GM12892 (cell line): ENCODE measurements around the gene MSANTD2.

Experiments
- DNase-seq: peaks from one replicate; pipeline ENCODE4 v3.0.0; 2011; ENCODE audit not compliant: insufficient read length
- FAIRE-seq: peaks from 2 replicates; lab custom pipeline; 2011; peaks lifted over from hg19 to GRCh38; lab: Jason Lieb, UNC
- POLR2A ChIP-seq: IDR thresholded peaks from 2 replicates; pipeline ENCODE4 v1.6.1; 2011; ENCODE audit warnings: low read depth, low read length, control low read depth
- POLR2AphosphoS5 ChIP-seq: IDR thresholded peaks from 2 replicates; pipeline ENCODE4 v1.6.1; 2011; ENCODE audit warnings: low read depth, low read length, control low read depth
- TAF1 ChIP-seq: IDR thresholded peaks from 2 replicates; pipeline ENCODE4 v1.6.1; 2011; ENCODE audit warnings: low read depth, mild to moderate bottlenecking, control low read depth, low read length, borderline replicate concordance

Gene MSANTD2

DNA sequence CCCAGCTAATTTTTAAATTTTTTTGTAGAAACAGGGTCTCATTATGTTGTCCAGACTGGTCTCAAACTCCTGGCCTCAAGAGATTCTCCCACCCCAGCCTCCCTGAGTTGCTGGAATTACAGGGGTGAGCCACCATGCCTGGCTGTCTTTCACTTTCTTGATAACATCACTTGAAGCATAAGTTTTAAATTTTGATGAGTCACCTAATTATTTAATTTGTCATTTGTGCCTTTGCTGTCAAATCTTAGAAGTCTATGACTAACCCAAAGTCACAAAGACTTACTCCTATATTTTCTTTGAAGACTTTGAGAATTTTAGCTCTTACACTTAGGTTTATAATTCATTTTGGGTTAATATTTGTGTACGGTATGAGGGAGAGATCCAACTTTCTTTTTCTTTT lies 14.5 kb upstream of the MSANTD2 start:
- no peak for TF ChIP-seq POLR2AphosphoS5
- no peak for TF ChIP-seq TAF1
- no peak for TF ChIP-seq POLR2A
- no peak for DNase-seq
- no peak for FAIRE-seq

DNA sequence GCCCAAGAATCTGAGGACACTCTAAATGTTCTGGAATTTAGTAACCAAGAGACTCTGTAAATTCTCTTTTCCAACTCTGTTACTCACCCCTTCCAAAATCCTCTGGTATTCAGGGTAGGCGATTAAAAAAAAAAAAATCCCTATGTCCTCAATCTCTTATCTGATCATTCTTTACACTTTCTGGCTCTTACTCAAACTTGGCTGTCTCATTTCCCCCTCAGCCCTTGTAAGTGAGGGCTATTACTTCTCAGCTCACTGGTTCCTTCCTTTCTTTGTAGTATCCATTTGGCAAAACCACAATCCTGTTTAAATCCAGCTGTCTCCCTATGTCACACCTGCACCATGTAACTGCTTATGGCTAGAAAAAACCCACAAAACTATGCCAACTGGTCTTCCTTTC lies 12.7 kb upstream of the MSANTD2 start:
- no peak for TF ChIP-seq TAF1
- TF ChIP-seq POLR2A, result no peak
- no peak for TF ChIP-seq POLR2AphosphoS5
- no peak for FAIRE-seq

DNA sequence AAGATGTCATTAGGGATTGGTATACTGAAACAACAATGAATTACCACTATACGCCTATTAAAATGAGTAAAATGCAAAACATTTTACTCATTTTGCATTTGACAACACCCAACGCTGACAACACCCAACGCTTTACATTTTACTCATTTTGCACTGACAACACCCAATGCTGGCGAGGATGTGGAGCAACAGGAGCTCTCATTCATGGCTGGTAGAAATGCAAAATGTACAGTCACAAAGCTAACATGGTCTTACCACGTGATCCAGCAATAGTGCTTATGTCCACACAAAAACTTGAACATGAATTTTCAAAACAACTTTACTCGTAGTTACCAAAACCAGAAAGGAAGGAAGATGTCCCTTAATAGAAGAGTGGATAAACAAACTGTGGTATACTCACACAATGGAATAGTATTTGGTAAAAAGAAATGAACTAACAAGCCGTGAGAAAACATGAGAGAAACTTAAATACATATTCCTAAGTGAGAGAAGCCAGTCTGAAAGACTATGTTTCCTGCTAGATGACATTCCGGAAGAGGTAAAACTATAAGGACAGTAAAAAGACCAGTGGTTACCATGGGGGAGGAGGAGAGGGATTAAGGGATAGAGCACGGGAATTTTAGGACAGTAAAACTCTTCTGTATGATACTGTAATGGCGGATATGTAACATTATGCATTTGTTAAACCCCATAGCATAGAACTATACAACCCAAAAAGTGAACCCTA lies 11.4 kb upstream of the MSANTD2 start:
- no peak for FAIRE-seq
- no peak for TF ChIP-seq POLR2AphosphoS5
- no peak for TF ChIP-seq POLR2A
- TF ChIP-seq TAF1, result no peak
- no peak for DNase-seq

More for the DNA sequence above, 12.7 kb upstream of the MSANTD2 start:
- no peak for DNase-seq

DNA sequence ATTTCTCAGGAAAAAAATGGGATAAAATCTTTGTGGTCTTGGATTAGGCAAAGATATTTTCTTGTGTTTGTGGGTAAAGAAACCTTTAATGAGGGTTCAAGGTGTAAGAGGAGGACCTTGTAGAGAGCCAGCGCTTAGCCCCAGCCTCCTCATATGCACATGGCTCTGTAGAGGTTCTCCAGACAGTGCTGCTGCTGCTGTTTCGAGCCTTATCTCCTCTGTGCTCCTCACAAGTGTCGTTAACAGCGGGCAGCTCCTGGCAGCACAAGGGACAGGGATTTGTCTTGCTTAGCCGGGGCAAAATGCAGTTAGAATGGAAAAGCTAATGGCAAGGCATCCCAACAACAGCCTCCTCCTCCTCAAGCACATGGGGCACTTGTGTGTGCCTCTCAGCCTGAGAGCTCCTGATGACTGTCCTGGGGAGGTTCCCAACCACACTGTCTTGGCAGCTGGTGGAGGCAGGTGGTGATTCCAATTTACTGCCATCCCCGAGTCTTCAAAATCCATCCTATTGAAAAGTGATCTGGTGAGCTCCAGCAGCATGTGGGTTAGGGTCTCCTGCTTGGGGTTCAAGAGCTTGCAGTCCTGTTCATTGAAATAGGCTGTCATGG lies 7.6 kb upstream of the MSANTD2 start:
- FAIRE-seq (no peak), DNase-seq (no peak)
- TF ChIP-seq POLR2A (no peak), TAF1 (no peak), POLR2AphosphoS5 (no peak)

DNA sequence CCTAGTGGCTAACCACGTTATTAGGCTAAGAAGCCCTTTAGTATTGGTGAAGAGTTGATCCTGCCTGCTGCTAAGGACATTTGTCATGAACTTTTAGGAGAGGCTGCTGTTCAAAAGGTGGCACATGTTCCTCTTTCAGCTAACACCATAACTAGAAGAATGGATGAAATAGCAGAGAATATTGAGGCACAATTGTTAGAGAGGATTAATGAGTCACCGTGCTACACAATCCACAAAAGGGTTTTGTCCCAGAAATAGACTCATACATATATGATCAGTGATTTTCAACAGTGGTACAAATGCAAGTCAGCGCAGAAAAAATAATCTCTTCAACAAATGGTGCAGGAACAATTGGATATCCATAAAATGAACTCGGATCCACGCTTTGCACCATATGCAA lies 7.0 kb upstream of the MSANTD2 start:
- DNase-seq (no peak), FAIRE-seq (no peak)
- TF ChIP-seq POLR2AphosphoS5, result no peak

DNA sequence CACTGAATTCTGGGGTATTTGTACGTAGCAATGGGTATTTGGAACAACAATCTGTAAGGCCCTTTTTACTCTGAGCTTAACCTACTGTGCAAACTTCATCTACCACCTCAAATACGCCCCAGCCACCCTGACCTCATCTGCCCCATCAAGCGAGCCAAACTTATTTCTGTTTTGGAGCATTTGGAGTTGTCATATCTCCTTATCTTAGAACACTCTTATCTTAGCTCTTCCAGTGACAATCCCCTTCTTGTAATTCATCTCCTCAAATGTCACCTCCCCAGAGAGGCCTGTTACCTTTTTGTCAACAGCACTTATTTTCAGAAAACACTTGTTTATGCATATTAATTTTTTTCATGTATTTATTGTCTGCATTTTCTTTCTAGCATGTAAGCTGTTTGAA lies 4.7 kb upstream of the MSANTD2 start:
- no peak for FAIRE-seq

DNA sequence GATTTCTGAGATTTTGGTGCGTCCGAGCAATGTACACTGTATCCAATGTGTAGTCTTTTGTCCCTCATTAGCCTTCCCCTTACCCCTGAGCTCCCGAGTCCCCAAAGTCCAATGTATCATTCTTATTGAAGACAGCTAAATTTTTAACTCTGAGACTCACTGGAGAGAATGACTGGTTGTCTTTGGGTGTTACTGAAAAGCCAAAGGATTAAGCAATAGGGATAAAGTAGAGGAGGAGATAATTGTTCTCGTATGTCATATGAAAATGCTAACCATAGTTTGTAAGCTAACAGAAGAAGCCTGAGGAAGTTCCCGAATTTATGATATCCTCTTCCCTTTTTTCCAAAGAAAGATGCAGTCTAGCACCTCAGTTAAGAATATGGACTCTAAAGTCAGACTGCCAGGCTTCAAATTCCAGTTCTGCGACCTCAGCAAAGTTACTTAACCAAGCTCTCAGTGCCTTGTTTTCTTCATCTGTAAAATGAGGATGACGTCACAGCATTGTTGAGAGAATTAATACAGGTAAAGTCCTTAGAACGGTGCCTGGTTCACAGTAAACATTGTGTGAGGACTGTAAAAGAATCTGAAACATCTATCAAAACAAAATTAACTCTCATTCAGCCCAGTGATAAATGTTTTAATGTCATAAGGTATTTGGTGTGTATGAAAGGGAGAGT lies 1.6 kb upstream of the MSANTD2 start:
- TF ChIP-seq POLR2A (no peak), TAF1 (no peak), POLR2AphosphoS5 (no peak)
- FAIRE-seq (no peak), DNase-seq (no peak)

More for the DNA sequence above, 4.7 kb upstream of the MSANTD2 start:
- DNase-seq, result no peak
- no peak for TF ChIP-seq POLR2A

DNA sequence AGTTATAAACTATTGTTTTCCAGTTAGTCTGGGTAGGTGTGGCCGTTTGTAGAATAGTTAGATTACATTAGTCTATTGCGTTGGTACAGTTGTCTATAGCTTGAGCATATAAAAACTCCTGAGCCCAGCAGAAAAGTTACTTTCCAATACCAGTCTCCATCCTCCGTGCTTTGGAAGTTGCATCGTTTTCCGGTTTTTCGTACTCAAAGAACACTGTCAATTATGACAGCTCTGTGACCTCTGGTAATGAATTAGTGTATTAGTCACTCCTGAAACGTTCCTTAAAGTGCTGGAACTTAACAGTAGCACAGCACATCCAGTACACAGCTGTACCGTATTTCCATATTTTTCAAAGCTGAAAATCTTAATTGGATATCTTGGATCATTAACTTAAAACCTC lies 808 bp upstream of the MSANTD2 start:
- no peak for TF ChIP-seq POLR2AphosphoS5
- TF ChIP-seq POLR2A, result no peak
- no peak for TF ChIP-seq TAF1
- no peak for FAIRE-seq
- no peak for DNase-seq

DNA sequence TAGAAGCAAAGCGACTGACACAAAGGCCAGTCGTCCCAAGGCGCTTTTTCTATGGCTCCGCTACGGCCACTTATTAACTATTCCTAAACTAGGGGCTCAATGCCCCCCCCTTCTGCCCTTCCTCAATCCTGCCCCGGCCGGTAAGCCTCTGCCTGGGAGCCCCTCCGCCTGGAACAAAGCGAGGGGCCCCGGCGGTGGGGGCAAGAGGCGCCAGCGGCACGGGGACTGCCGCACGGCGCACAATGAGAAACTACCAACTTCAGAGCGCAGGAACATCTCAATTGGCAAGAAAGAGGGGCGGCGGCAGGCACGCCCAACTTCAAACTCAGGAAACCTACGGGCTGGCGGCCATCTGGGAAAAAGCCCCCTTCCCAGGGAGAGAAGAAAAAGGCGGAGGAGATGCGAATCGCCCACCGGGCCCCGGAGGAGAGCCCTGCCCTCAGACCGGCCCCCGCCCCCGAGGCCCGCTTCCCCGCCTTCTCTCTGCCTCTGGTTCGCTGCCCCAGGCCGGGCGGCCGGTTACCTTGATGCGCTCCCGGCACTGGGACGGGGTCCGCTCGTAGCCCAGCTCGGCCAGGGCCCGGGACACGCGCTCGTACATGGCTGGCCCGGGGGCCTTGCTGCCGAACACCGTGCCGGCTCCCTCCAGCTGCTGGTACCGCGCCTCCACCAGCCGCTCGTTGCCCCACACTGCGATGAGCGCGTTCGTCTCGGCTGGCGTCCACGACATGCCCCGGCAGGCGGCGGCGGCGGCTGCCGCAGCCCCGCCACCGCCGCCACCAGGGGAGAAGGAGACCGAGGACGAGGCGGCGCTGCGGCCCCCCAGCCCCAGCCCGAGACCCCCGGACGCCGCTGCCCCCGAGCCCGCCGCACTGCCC lies 619 bp downstream of the MSANTD2 start:
- no peak for FAIRE-seq
- no peak; the same call in 1 of the 2 replicates for TF ChIP-seq POLR2A
- TF ChIP-seq POLR2AphosphoS5, result no peak
- no peak for TF ChIP-seq TAF1

DNA sequence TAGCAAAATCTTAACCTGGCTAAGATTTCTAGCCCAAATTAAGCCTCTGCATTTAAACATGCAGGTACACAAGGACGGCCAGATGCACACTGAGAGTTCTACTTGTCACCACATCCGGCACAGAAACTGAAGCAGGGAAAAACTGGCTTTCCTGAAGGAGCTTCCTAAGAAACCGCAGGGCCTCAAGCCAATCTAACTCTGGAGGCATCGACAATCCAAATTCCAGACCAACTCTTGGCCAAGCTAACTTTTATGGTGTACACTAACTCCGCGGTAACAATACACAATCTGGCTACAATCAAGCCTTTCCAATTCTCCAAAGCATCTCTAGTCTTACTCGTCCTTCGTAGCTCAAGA lies 1.2 kb downstream of the MSANTD2 start:
- DNase-seq, result no peak

More for the DNA sequence above, 619 bp downstream of the MSANTD2 start:
- peak; percentile 38 for DNase-seq

DNA sequence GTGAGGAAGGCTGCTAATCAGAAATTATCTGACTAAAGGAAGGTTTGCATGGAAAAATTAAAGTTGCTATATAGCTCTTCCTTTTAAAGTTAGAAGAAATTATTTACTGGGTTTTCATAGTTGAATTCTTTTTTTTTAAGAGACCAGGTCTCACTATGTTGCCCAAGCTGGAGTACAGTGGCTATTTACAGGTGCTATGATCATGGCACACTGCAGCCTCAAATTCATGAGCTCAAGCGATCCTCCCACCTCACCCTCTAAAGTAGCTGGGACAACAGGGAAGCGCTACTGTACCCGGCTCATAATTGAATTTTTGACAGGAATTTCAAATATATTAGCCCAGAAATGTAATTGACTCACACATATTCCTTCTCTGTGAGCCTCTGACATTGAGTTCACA lies 3.9 kb downstream of the MSANTD2 start:
- no peak for TF ChIP-seq TAF1
- TF ChIP-seq POLR2A, result no peak
- TF ChIP-seq POLR2AphosphoS5, result no peak
- DNase-seq, result no peak
- no peak for FAIRE-seq

More for the DNA sequence above, 1.2 kb downstream of the MSANTD2 start:
- no peak for TF ChIP-seq POLR2A
- TF ChIP-seq TAF1, result no peak
- no peak for TF ChIP-seq POLR2AphosphoS5
- no peak for FAIRE-seq

DNA sequence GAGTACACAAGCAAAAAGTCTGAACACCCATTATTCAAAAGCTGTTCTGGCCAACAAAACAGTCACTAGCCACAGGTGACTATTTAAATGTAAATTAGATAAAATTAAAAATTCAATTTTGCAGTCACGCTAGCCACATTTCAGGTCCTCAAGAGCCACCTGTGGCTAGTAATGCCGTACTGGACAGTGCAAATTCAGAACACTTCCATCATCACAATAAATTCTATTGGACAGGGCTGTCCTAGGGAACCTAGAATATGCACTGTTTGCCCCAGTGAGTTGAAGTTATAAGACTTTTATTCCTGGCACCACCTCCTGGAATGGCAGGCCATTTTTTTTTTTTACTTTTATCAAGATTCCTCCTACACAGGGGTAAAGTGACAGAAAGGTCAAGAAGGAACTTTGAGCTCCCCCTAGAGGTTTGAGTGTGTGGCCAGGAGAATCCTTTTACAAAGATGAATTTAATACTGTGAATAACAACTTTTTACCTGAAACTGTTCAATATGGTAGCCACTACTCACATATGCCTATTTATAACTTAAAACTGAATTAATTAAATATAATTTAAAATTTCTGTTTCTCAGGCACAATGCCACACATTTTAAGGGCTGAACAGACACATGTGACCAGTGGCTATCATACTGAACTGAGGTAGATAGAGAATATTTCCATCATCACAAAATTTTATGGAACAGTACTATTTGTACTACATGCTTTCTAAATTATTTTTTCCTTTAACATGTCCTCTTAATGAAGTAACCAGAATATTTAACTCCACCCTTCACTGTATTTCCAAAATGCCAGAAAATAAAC lies 6.5 kb downstream of the MSANTD2 start:
- DNase-seq (peak; percentile 5), FAIRE-seq (peak; percentile 88)
- TF ChIP-seq POLR2A (no peak), TAF1 (no peak), POLR2AphosphoS5 (no peak)
